HG03469 (cell line): ENCODE data around the gene PNLIPRP3.

ENCODE experiments used
- ATAC-seq: cut with Tn5 transposase; IDR thresholded peaks from one replicate; pipeline ENCODE4 v1.9.1; 2021; ENCODE audit warnings: mild to moderate bottlenecking, moderate library complexity, moderate number of reproducible peaks; ENCODE audit not compliant: unreplicated experiment

PNLIPRP3 gene

DNA sequence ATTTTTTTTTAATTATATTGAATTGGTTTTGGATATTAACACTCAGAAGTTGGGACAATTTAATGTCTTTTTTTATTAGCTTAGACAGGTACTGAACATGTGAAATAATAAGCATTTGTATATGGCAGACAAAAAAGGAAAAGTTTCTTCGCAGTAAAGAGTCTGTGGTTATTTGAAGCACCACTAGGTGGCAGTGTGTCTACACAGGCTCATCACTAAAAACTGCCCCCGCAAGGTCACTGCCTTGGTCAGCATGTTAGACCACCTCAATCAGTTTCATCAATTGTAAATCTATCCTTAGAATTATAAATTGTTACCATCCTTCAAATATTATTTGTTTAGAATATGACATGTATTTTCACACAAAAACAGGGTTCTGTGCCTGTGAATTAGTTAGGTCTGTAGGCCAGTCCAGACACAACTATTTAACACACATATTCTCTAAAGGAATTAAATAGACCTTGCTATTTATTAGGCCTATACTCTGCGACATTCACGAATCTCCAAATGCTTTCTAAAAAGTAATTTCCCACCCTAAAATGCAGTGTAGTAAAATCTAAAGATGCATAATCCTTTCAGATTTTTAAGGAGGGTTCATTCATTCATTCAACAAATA, 17.0 kb downstream of the PNLIPRP3 start:
- peak; percentile 82 for ATAC-seq

GRCh38 chr10:116450861-116451260, 23.2 kb downstream of the PNLIPRP3 start:
- ATAC-seq, result no peak

GRCh38 chr10:116451711-116452337, 24.2 kb downstream of the PNLIPRP3 start:
- no peak for ATAC-seq

GRCh38 chr10:116452338-116452720, 24.7 kb downstream of the PNLIPRP3 start:
- no peak for ATAC-seq

DNA sequence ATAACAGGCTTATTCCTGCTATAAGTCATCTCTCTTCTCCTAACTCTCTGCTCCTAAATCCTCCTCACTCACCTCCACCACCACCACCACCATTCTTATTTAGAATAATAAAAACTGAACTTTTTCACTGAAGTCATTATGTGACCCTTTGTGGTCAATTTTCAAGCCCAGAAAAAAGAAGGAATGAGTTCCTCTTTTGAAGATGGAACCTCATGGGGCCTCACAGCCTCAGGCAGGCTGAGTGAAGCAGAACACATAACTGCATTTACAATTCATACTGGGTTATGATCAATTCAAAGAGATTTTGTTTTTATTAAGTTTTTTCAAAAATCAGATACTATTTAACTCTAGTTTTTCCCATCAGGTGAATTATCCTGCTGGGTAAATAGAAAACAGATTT, 29.8 kb downstream of the PNLIPRP3 start:
- ATAC-seq, result no peak

DNA sequence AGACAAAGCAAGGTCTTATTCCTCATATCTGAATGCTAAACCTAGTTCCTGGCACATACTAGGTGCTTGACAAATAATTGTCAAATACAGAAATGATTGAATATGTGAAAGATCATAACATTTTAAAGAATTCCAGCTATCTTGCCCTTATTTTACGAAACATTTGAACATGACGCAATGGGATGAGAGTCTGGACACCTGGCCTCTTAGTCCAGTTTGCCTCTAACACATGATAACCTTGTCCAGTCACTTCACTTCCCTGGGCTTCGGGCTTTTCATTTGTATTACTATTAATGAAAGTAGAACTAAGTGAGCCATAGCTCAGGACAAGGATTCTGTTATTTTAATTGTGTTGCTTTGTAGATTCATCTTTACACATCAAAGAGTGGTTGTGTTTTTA, 32.6 kb downstream of the PNLIPRP3 start:
- no peak for ATAC-seq

GRCh38 chr10:116461680-116462079, 34.0 kb downstream of the PNLIPRP3 start:
- no peak for ATAC-seq

DNA sequence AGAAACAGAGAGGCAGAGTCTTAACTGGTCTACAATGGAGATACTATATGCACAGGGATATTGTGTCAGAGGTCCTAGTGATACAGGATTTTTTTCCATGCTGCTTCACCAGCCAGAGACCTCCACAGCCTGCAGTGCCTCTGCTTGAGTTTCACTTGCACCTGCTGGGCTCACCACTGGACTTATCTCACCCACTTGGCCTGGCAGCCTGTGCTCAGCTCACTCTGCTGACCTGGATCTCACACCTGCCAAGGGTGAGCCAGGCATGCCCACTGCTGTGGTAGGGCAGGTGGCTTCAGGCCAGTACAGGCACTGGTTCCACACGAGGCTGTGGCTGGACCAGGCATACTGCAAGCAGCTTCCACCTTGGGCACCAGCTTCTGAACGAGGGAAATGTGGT, 36.6 kb downstream of the PNLIPRP3 start:
- ATAC-seq, result no peak

GRCh38 chr10:116465546-116465945, 37.9 kb downstream of the PNLIPRP3 start:
- no peak for ATAC-seq

GRCh38 chr10:116466715-116467422, 39.2 kb downstream of the PNLIPRP3 start:
- no peak for ATAC-seq

- no peak for ATAC-seq
Observed at GRCh38 chr10:116469437-116469836, 41.8 kb downstream of the PNLIPRP3 start.

DNA sequence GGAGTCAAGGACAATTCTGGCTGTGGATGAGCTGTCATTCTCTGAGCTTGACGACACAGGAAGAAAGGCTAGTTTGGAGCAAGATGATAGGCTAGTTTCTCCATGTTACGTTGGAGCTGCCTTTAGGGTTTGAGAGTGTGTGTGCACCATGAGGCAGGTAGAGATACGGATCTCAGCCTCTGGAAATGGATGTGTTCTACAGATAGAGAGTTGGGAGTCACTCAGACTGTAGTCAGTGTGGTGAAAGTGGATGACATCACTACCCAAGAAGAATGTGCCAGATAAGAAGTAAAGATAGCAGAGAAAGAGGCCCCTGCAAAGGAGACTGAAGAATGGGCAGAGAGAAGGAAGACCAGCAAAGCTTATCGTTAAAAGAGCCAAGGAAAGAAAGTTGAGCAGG, 42.4 kb downstream of the PNLIPRP3 start:
- ATAC-seq, result no peak

GRCh38 chr10:116470768-116471415, 43.2 kb downstream of the PNLIPRP3 start:
- ATAC-seq, result no peak

DNA sequence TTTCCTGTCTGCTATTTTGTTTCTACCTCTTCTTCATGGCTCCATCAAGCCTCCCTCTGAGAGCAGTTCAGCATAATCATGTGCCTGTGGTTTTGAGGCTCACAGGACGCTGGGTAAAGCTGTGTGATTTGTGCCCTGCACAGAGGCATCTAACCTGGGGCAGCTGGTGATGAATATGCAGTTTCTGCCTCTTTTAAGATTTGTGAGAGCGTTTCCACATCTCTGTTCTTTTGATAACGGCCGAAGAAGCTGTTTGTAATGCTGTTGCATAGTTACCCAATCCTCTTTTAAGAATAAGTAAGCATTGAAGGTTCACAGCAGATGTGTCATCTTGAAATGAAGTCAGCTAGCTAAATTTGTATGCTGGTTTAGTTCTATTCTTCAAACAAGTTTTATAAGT, 45.2 kb downstream of the PNLIPRP3 start:
- ATAC-seq, result no peak

- ATAC-seq, result no peak
Observed at GRCh38 chr10:116475866-116476265, 48.2 kb downstream of the PNLIPRP3 start.

DNA sequence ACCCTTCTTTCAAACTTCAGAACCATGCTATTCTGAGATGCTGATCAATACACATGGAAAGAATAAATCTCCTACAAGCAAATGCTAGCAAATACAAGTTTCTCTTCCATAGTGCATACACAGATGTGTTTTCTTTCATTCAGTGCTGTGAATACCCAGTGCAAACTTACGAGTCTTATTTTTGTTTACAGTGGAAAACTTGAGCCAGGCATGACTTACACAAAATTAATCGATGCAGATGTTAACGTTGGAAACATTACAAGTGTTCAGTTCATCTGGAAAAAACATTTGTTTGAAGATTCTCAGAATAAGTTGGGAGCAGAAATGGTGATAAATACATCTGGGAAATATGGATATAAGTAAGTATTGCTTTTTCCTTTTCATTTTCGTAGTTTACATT, 48.8 kb downstream of the PNLIPRP3 start:
- no peak for ATAC-seq

DNA sequence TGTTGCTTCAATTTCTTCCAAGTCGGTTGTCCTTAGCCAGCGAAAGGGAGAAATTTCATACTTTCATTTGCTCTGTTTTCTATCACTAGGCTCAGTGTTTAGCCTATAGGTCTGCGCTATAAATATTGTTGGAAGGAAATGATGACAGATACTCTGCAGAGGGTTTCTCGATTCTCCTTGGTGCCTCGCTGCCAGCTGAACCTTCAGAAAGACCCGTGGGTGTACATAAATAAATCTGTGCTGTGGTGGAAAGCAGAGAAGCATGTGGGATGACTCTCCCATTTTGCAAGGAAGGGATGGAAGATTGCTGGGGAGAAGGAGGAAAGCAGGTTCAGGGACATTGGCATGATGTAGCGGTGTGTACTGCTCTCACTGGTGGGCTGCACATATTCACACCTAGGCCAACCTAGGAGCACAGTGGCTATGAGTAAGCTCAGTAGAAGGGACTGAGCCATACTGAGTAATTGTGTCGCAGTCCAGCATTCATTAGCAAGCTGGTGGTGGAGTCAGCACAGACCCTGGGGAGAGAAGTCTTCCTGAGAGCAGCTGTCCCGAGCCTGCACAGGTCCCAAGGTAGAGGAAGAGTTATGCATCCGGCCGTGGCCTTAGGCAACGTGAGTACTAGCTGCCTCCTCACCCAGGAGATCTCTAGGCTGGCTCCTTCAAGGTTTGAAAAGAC, 50.5 kb downstream of the PNLIPRP3 start:
- no peak for ATAC-seq

DNA sequence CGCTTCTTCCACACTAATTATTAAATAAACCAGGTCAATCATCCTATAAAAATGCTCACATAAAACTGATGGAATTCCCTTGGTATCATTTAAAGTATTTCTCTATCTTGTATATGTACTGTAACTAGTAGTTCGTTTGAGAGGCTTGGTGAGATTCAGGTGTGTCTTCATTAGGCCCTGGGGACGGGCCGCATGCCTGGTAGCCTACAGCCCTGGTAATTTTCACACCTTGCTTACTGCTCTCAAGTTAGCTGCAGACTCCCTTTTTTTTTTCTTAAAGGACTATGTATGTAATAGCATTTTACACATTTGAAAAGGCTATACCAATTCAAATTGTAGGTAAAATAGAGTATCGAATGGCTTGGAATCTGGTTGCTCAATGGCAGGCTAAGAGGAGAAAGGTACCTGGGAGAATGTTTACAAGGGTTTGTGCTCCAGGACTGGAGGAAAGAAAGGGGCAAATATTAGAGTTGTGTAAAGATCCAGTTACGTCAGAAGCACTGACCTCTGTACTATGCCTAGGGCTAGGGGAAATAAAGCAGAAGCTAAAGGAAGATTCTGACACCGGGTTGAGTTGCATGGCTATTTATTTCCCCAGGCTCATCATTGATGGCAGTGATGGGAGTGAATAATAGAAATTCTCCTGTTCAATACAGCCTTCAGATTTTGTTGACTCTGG, 59.3 kb downstream of the PNLIPRP3 start:
- ATAC-seq, result no peak

DNA sequence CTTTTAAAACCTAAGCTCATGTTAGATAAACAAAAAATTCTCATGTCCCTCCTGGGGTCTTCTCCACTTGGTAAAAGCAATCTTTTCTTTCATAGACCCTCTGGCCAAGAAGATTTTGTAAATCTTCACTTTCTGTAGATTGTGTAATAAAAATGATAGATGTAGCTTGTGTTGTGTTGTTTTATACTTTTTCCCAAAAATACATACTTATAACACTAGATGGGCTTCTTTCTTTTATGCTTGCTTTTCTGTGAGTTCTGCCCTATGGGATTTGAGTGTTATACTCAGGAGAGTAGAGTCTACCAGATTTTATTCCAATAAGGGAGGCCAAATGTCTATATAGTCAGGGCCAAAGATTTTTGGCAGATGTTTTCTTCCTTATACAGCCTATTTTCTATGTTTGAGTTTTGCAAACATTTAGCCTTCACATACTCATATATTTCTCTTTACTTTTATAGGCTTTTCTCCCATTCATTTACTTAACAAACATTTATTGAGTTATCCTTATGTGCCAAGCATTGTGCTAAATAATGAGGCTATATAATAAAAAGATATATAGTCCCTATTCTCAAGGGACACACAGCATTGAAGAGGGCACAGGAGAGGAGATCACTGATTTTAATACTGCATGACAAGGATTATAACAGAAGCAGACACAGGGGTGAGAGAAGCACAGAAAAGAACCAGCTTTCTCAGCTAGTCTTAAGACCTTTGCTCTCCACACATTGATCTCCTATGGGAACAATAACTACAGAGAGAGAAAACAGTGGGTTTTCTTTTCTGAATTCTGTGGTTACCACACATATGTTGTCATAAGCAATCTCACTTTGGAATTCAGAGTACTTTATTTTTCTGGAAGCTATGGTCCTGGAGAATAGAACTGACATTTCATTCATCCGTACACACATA, 60.1 kb downstream of the PNLIPRP3 start:
- ATAC-seq, result no peak

DNA sequence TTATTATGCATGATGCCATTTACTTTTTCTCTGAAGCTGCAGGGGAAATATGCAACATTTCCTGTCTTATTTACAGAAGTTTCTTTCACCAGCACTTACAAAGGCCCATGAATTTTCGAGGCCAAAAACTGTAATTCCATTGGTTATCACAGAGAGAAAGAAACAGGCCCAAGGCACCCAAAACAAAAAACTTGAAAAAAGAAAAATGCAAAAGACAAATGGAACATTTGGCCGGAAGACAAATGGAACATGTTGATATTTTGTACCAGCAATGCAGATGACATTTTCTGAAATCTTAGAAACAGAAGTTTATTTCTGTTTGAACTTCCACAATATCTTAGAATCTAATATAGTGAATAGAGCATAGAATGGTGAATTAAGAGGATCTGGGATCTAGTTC, 61.8 kb downstream of the PNLIPRP3 start:
- ATAC-seq, result no peak
